Testis (tissue), 3 donors: ENCODE results near the gene VPS54. TPM values are rescaled to one million over a fixed set of nuclear protein-coding genes. Genes with fewer than 3 reads are reported as not detected.

Source experiments
- DNase-seq: peaks from one replicate; pipeline ENCODE4 v3.0.0-alpha.2; 2019
- H3K27ac ChIP-seq, 2 donors: fragments of 200-600 bp; sonication (generic); one replicate each; pipeline ENCODE4 v1.5.1; 2019
- H3K27me3 ChIP-seq: fragments of 200-600 bp; sonication (generic); one replicate; pipeline ENCODE4 v1.5.1; 2019
- H3K36me3 ChIP-seq: fragments of 200-600 bp; sonication (generic); one replicate; pipeline ENCODE4 v1.5.1; 2017; ENCODE audit warnings: low read depth; ENCODE audit errors: missing control alignments
- H3K4me1 ChIP-seq: fragments of 200-600 bp; sonication (generic); one replicate; pipeline ENCODE4 v1.5.1; 2019
- H3K4me3 ChIP-seq, 2 donors: fragments of 200-600 bp; sonication (generic); one replicate each; pipeline ENCODE4 v1.5.1; 2017 to 2019
- H3K9me3 ChIP-seq: fragments of 200-600 bp; sonication (generic); one replicate; pipeline ENCODE4 v1.5.1; 2017
- CTCF ChIP-seq, 3 experiments: fragments of 450-650 bp in 2 of 3; fragments of 200-600 bp in 1 of 3; sonication (generic) in 1 of 3; IDR thresholded peaks; one replicate each; pipeline ENCODE4 v1.5.1; 2016 to 2019; ENCODE audit warnings: antibody characterized with exemption in 3 of 3, mild to moderate bottlenecking in 2 of 3, moderate library complexity in 1 of 3
- POLR2A ChIP-seq: fragments of 450-650 bp; IDR thresholded peaks from one replicate; pipeline ENCODE4 v1.6.1; 2017; ENCODE audit warnings: antibody characterized with exemption, mild to moderate bottlenecking, moderate library complexity
- WGBS, 2 donors: methylation state at CpG; one replicate each; pipeline ENCODE4 v1.1.5; 2018; 5-methylcytosine and 5-hydroxymethylcytosine counted together
- intact Hi-C: fragments of 100-400 bp; cut with DNase I; formaldehyde crosslinking; loops from one replicate; pipeline ENCODE4 v1.15.1; 2023; ENCODE audit warnings: low total_unique reads
- polyA plus RNA-seq: library from polyadenylated mRNA; stranded (reverse); fragments of 350-450 nt; fragmentation: Illumina TruSeq; extraction: RNeasy Lipid Tissue Mini Kit (QIAGEN cat#74804); gene quantifications from one replicate; pipeline ENCODE4 v1.2.3, GENCODE V29; 2014; ENCODE audit warnings: low read depth, low replicate concordance; ENCODE audit not compliant: insufficient read depth
- total RNA-seq, 2 donors: library from RNA; depleted of rRNA; stranded (reverse); fragments of >200 nt; gene quantifications; one replicate each; pipeline ENCODE4 v1.2.3, GENCODE V29; 2016

Gene VPS54
- total and polyA plus RNA-seq, 3 donors from 2014 or later, result 26.5 to 28.5 (median 27.4) TPM

GRCh38 chr2:64005707-64006356 lies 13.4 kb downstream of the VPS54 start:
- Histone ChIP-seq H3K4me3 (no peak overlapping the region), H3K27me3 (no peaks in the 10 kb centered on the region), H3K9me3 (no peaks in the 10 kb centered on the region), H3K36me3 (no peaks in the 10 kb centered on the region), H3K4me1 (no peaks in the 10 kb centered on the region), H3K27ac (no peak overlapping the region)
- no peak for TF ChIP-seq POLR2A
- no peak for TF ChIP-seq CTCF (IDR thresholded peaks at IDR 0.05)
- no peak for DNase-seq
- WGBS, 2 donors, result 96 to 98% methylated on average over 2 of the region's 2 CpGs
- intact Hi-C loops, result no loop called here

GRCh38 chr2:64003239-64003638 lies 16.0 kb downstream of the VPS54 start:
- no peak for TF ChIP-seq CTCF (IDR thresholded peaks at IDR 0.05)
- TF ChIP-seq POLR2A, result no peak
- Histone ChIP-seq H3K4me1 (no peaks in the 10 kb centered on the region), H3K36me3 (no peaks in the 10 kb centered on the region), H3K27me3 (no peaks in the 10 kb centered on the region), H3K27ac (no peak overlapping the region), H3K9me3 (no peaks in the 10 kb centered on the region), H3K4me3 (no peak overlapping the region)
- DNase-seq, result no peak
- intact Hi-C loops, result no loop called here

- H3K27me3 ChIP-seq, result no peaks in the 10 kb centered on the region
These were observed 17.7 kb downstream of the VPS54 start for GRCh38 chr2:64001382-64002101.

GRCh38 chr2:64000630-64001381 lies 18.4 kb downstream of the VPS54 start:
- Histone ChIP-seq H3K36me3 (no peaks in the 10 kb centered on the region), H3K4me3 (no peak overlapping the region), H3K9me3 (no peaks in the 10 kb centered on the region), H3K27me3 (no peaks in the 10 kb centered on the region), H3K27ac (no peak overlapping the region), H3K4me1 (no peaks in the 10 kb centered on the region)
- TF ChIP-seq CTCF (IDR thresholded peaks at IDR 0.05) (no peak), POLR2A (no peak)
- 97 to 100% methylated on average over 3 to 5 of the region's 5 CpGs for WGBS, 2 donors
- intact Hi-C loops, result no loop called here
- no peak for DNase-seq

More at GRCh38 chr2:64001382-64002101, 17.7 kb downstream of the VPS54 start:
- TF ChIP-seq CTCF (IDR thresholded peaks at IDR 0.05) (no peak), POLR2A (no peak)
- no peaks in the 10 kb centered on the region for H3K36me3 ChIP-seq
- no peaks in the 10 kb centered on the region for H3K4me1 ChIP-seq
- no peaks in the 10 kb centered on the region for H3K9me3 ChIP-seq
- H3K27ac ChIP-seq, result no peak overlapping the region
- 86 to 95% methylated on average over 5 of the region's 5 CpGs for WGBS, 2 donors
- intact Hi-C loops, result no loop called here
- DNase-seq, result no peak
- H3K4me3 ChIP-seq, result no peak overlapping the region
